ENCODE measurements around the gene OLFML3.

Gene OLFML3

GRCh38 chr1:114022877-114023276, 43.6 kb downstream of the OLFML3 start:
- Histone ChIP-seq H2BK120ac (ENCODE audit: low read depth, low read length) (no peak overlapping the region), H3K4me2 (ENCODE audit: insufficient read depth, low read length, poor library complexity, severe bottlenecking) (no peak overlapping the region), H3K9me3 (replicated peaks in 1 of 2; ENCODE audit: control insufficient read depth in 2 of 2, insufficient read depth in 1 of 2, low read depth in 1 of 2, low read length in 2 of 2) (no peaks in the 10 kb centered on the region), H3K27me3 (ENCODE audit: control insufficient read depth in 3 of 3, insufficient read depth in 3 of 3, low read depth in 1 of 3, low read length in 3 of 3) (no peaks in the 10 kb centered on the region), H3K9ac (ENCODE audit: low read depth, low read length, poor library complexity) (no peak overlapping the region), H3K4me1 (ENCODE audit: control insufficient read depth in 2 of 2, insufficient read depth in 1 of 2, low read depth in 1 of 2, low read length in 2 of 2) (peaks cover 2 to 15% of the 10 kb centered on the region in 2 donors), H3K4ac (ENCODE audit: low read length) (no peak overlapping the region), H3K27ac (replicated peaks; ENCODE audit: low read length) (no peak overlapping the region), H3K4me3 (ENCODE audit: low read length in 2 of 2) (no peak overlapping the region), H3K14ac (ENCODE audit: low read length) (no peak overlapping the region), H2AFZ (ENCODE audit: low read length) (no peak overlapping the region), H2AK5ac (ENCODE audit: low read depth, low read length) (no peak overlapping the region), H3K18ac (ENCODE audit: low read length) (no peak overlapping the region), H3K36me3 (replicated peaks in 1 of 2; ENCODE audit: control insufficient read depth in 2 of 2, insufficient read depth in 2 of 2, low read length in 2 of 2) (no peaks in the 10 kb centered on the region), H4K8ac (ENCODE audit: low read depth, low read length) (no peak overlapping the region), H4K91ac (ENCODE audit: low read depth, low read length, poor library complexity) (no peak overlapping the region), H3K23ac (ENCODE audit: low read depth, low read length, poor library complexity) (no peak overlapping the region), H2BK5ac (ENCODE audit: low read length) (no peak overlapping the region), H2BK12ac (ENCODE audit: low read length) (no peak overlapping the region), H2BK15ac (ENCODE audit: low read length) (no peak overlapping the region), H3K79me1 (ENCODE audit: low read depth, low read length) (no peaks in the 10 kb centered on the region)
- DNase-seq (ENCODE audit: low spot score): no peak
- WGBS, 2 donors (ENCODE audit: extremely low coverage in 2 of 2, insufficient read length in 2 of 2, insufficient replicate concordance in 1 of 2): no CpG with 5 or more reads among the region's 2 CpGs

GRCh38 chr1:114023377-114023776, 44.1 kb downstream of the OLFML3 start:
- H4K91ac ChIP-seq (ENCODE audit: low read depth, low read length, poor library complexity): no peak overlapping the region
- H3K18ac ChIP-seq (ENCODE audit: low read length): no peak overlapping the region
- no peak overlapping the region for H2AK5ac ChIP-seq (ENCODE audit: low read depth, low read length)
- H3K9ac ChIP-seq (ENCODE audit: low read depth, low read length, poor library complexity): no peak overlapping the region
- H2BK15ac ChIP-seq (ENCODE audit: low read length): no peak overlapping the region
- H2BK12ac ChIP-seq (ENCODE audit: low read length): no peak overlapping the region
- H3K27me3 ChIP-seq (ENCODE audit: control insufficient read depth in 3 of 3, insufficient read depth in 3 of 3, low read depth in 1 of 3, low read length in 3 of 3): no peaks in the 10 kb centered on the region
- no peak overlapping the region for H3K4me3 ChIP-seq (ENCODE audit: low read length in 2 of 2)
- H3K23ac ChIP-seq (ENCODE audit: low read depth, low read length, poor library complexity): no peak overlapping the region
- peak overlapping the region; percentile 27 for H2AFZ ChIP-seq (ENCODE audit: low read length)
- peak overlapping the region; percentile 30 for H3K27ac ChIP-seq (replicated peaks; ENCODE audit: low read length)
- H3K4ac ChIP-seq (ENCODE audit: low read length): no peak overlapping the region
- no peak overlapping the region for H4K8ac ChIP-seq (ENCODE audit: low read depth, low read length)
- H3K4me1 ChIP-seq (ENCODE audit: control insufficient read depth in 2 of 2, insufficient read depth in 1 of 2, low read depth in 1 of 2, low read length in 2 of 2): peaks cover 2 to 15% of the 10 kb centered on the region in 2 donors
- H3K9me3 ChIP-seq (replicated peaks in 1 of 2; ENCODE audit: control insufficient read depth in 2 of 2, insufficient read depth in 1 of 2, low read depth in 1 of 2, low read length in 2 of 2): no peaks in the 10 kb centered on the region
- H2BK120ac ChIP-seq (ENCODE audit: low read depth, low read length): no peak overlapping the region
- no peaks in the 10 kb centered on the region for H3K36me3 ChIP-seq (replicated peaks in 1 of 2; ENCODE audit: control insufficient read depth in 2 of 2, insufficient read depth in 2 of 2, low read length in 2 of 2)
- no peak overlapping the region for H2BK5ac ChIP-seq (ENCODE audit: low read length)
- no CpG with 5 or more reads among the region's 6 CpGs for WGBS, 2 donors (ENCODE audit: extremely low coverage in 2 of 2, insufficient read length in 2 of 2, insufficient replicate concordance in 1 of 2)
- H3K79me1 ChIP-seq (ENCODE audit: low read depth, low read length): no peaks in the 10 kb centered on the region
- no peak overlapping the region for H3K14ac ChIP-seq (ENCODE audit: low read length)
- H3K4me2 ChIP-seq (ENCODE audit: insufficient read depth, low read length, poor library complexity, severe bottlenecking): no peak overlapping the region
- DNase-seq (ENCODE audit: low spot score): no peak

GRCh38 chr1:114024049-114024448, 44.8 kb downstream of the OLFML3 start:
- Histone ChIP-seq H3K14ac (ENCODE audit: low read length) (no peak overlapping the region), H3K27me3 (ENCODE audit: control insufficient read depth in 3 of 3, insufficient read depth in 3 of 3, low read depth in 1 of 3, low read length in 3 of 3) (no peaks in the 10 kb centered on the region), H2AFZ (ENCODE audit: low read length) (peak overlapping the region; percentile 27), H2BK120ac (ENCODE audit: low read depth, low read length) (no peak overlapping the region), H2AK5ac (ENCODE audit: low read depth, low read length) (no peak overlapping the region), H3K36me3 (replicated peaks in 1 of 2; ENCODE audit: control insufficient read depth in 2 of 2, insufficient read depth in 2 of 2, low read length in 2 of 2) (no peaks in the 10 kb centered on the region), H3K27ac (replicated peaks; ENCODE audit: low read length) (peak overlapping the region; percentile 30), H2BK15ac (ENCODE audit: low read length) (no peak overlapping the region), H3K23ac (ENCODE audit: low read depth, low read length, poor library complexity) (no peak overlapping the region), H3K4me1 (ENCODE audit: control insufficient read depth in 2 of 2, insufficient read depth in 1 of 2, low read depth in 1 of 2, low read length in 2 of 2) (peaks cover 2 to 15% of the 10 kb centered on the region in 2 donors), H3K4me2 (ENCODE audit: insufficient read depth, low read length, poor library complexity, severe bottlenecking) (no peak overlapping the region), H3K9me3 (replicated peaks in 1 of 2; ENCODE audit: control insufficient read depth in 2 of 2, insufficient read depth in 1 of 2, low read depth in 1 of 2, low read length in 2 of 2) (no peaks in the 10 kb centered on the region), H4K8ac (ENCODE audit: low read depth, low read length) (no peak overlapping the region), H3K79me1 (ENCODE audit: low read depth, low read length) (no peaks in the 10 kb centered on the region), H4K91ac (ENCODE audit: low read depth, low read length, poor library complexity) (no peak overlapping the region), H3K18ac (ENCODE audit: low read length) (no peak overlapping the region), H2BK5ac (ENCODE audit: low read length) (no peak overlapping the region), H3K9ac (ENCODE audit: low read depth, low read length, poor library complexity) (no peak overlapping the region), H2BK12ac (ENCODE audit: low read length) (no peak overlapping the region), H3K4me3 (ENCODE audit: low read length in 2 of 2) (no peak overlapping the region), H3K4ac (ENCODE audit: low read length) (no peak overlapping the region)
- WGBS, 2 donors (ENCODE audit: extremely low coverage in 2 of 2, insufficient read length in 2 of 2, insufficient replicate concordance in 1 of 2): no CpG with 5 or more reads among the region's 6 CpGs
- peak; percentile 52 for DNase-seq (ENCODE audit: low spot score)

GRCh38 chr1:114025609-114026401, 46.5 kb downstream of the OLFML3 start:
- Histone ChIP-seq H2AK5ac (ENCODE audit: low read depth, low read length) (no peak overlapping the region), H3K79me1 (ENCODE audit: low read depth, low read length) (no peaks in the 10 kb centered on the region), H2BK5ac (ENCODE audit: low read length) (no peak overlapping the region), H3K23ac (ENCODE audit: low read depth, low read length, poor library complexity) (no peak overlapping the region), H3K27me3 (ENCODE audit: control insufficient read depth in 3 of 3, insufficient read depth in 3 of 3, low read depth in 1 of 3, low read length in 3 of 3) (no peaks in the 10 kb centered on the region), H2BK15ac (ENCODE audit: low read length) (no peak overlapping the region), H4K8ac (ENCODE audit: low read depth, low read length) (no peak overlapping the region), H3K14ac (ENCODE audit: low read length) (no peak overlapping the region), H3K4me1 (ENCODE audit: control insufficient read depth in 2 of 2, insufficient read depth in 1 of 2, low read depth in 1 of 2, low read length in 2 of 2) (peaks cover 2 to 15% of the 10 kb centered on the region in 2 donors), H3K18ac (ENCODE audit: low read length) (no peak overlapping the region), H3K27ac (replicated peaks; ENCODE audit: low read length) (no peak overlapping the region), H2AFZ (ENCODE audit: low read length) (no peak overlapping the region), H4K91ac (ENCODE audit: low read depth, low read length, poor library complexity) (no peak overlapping the region), H3K4ac (ENCODE audit: low read length) (no peak overlapping the region), H2BK12ac (ENCODE audit: low read length) (no peak overlapping the region), H2BK120ac (ENCODE audit: low read depth, low read length) (no peak overlapping the region), H3K4me3 (ENCODE audit: low read length in 2 of 2) (no peak overlapping the region), H3K9me3 (replicated peaks in 1 of 2; ENCODE audit: control insufficient read depth in 2 of 2, insufficient read depth in 1 of 2, low read depth in 1 of 2, low read length in 2 of 2) (no peaks in the 10 kb centered on the region), H3K36me3 (replicated peaks in 1 of 2; ENCODE audit: control insufficient read depth in 2 of 2, insufficient read depth in 2 of 2, low read length in 2 of 2) (no peaks in the 10 kb centered on the region), H3K9ac (ENCODE audit: low read depth, low read length, poor library complexity) (no peak overlapping the region), H3K4me2 (ENCODE audit: insufficient read depth, low read length, poor library complexity, severe bottlenecking) (no peak overlapping the region)
- no CpG with 5 or more reads among the region's 5 CpGs for WGBS, 2 donors (ENCODE audit: extremely low coverage in 2 of 2, insufficient read length in 2 of 2, insufficient replicate concordance in 1 of 2)
- no peak for DNase-seq (ENCODE audit: low spot score)

Measured in neuronal stem cell (in vitro differentiated cells).